Endothelial cell of umbilical vein (primary cell): ENCODE data around the gene S100A7. TPM values are rescaled to one million over a fixed set of nuclear protein-coding genes. Genes with fewer than 3 reads are reported as not detected.

Experiments
- BruUV-seq: library from RNA; stranded (reverse); fragments of 400-500 nt; replicated peaks from 2 replicates; lab custom pipeline; 2021; lab: Mats Ljungman, UMichigan
- CTCF ChIA-PET: fragments of 300-600, 350-600 bp; sonication (Branson Sonifier 250); formaldehyde crosslinking; loops from one replicate; lab custom pipeline; 2021; ENCODE audit warnings: antibody characterized with exemption, inconsistent platforms; lab: Charles Lee
- POLR2A ChIA-PET: fragments of 300-600, 350-600 bp; sonication (Branson Sonifier 250); formaldehyde crosslinking; loops from one replicate; lab custom pipeline; 2021; ENCODE audit warnings: antibody characterized with exemption, inconsistent platforms; lab: Charles Lee
- DNase-seq: peaks from one replicate; pipeline ENCODE4 v3.0.0-alpha.2; 2011; ENCODE audit warnings: low read depth, low spot score
- FAIRE-seq: peaks from 2 replicates; lab custom pipeline; 2011; peaks lifted over from hg19 to GRCh38; lab: Jason Lieb, UNC
- H2AFZ ChIP-seq: 2 replicates; pipeline ENCODE4 v1.6.0; 2012; ENCODE audit warnings: low read depth, low read length, control low read depth, inconsistent platforms
- H3K27ac ChIP-seq: 2 replicates; pipeline ENCODE4 v1.5.1; 2011; ENCODE audit warnings: low read depth, mild to moderate bottlenecking, control low read depth, low read length, moderate library complexity; ENCODE audit not compliant: insufficient read depth
- H3K27me3 ChIP-seq, 2 experiments: 2 replicates each; pipeline versions ENCODE4 v1.6.0 to v1.6.1; 2011; ENCODE audit warnings: low read length in 2 of 2, mixed read lengths in 1 of 2; ENCODE audit not compliant: control insufficient read depth in 2 of 2, insufficient read depth in 2 of 2
- H3K36me3 ChIP-seq, 2 experiments: 2 replicates in 1 of 2; 3 replicates in 1 of 2; pipeline ENCODE4 v1.5.1; 2011; ENCODE audit warnings: low read length in 2 of 2, mild to moderate bottlenecking in 1 of 2, moderate library complexity in 1 of 2; ENCODE audit not compliant: control insufficient read depth in 2 of 2, insufficient read depth in 2 of 2; ENCODE audit errors: extremely low read depth in 1 of 2
- H3K4me1 ChIP-seq: 3 replicates; pipeline ENCODE4 v1.5.1; 2011; ENCODE audit warnings: mild to moderate bottlenecking, low read length; ENCODE audit not compliant: control insufficient read depth, insufficient read depth; ENCODE audit errors: extremely low read depth
- H3K4me2 ChIP-seq: 2 replicates; pipeline ENCODE4 v1.6.1; 2011; ENCODE audit warnings: low read length, control low read depth, mixed read lengths; ENCODE audit not compliant: insufficient read depth
- H3K4me3 ChIP-seq, 3 experiments: fragments of 200-600 bp in 1 of 3; sonication (generic), shearing (Covaris generic) in 1 of 3; replicated peaks in 1 of 3; 2 replicates each; pipeline ENCODE4 v1.5.1; 2011 to 2016; ENCODE audit warnings: control low read depth in 3 of 3, low read length in 3 of 3, mild to moderate bottlenecking in 2 of 3, inconsistent platforms in 1 of 3, low read depth in 1 of 3, moderate library complexity in 1 of 3; ENCODE audit not compliant: insufficient read depth in 1 of 3
- H3K79me2 ChIP-seq: 2 replicates; pipeline ENCODE4 v1.6.0; 2012; ENCODE audit warnings: low read length, inconsistent platforms; ENCODE audit not compliant: control insufficient read depth, insufficient read depth
- H3K9ac ChIP-seq: replicated peaks from 2 replicates; pipeline ENCODE3; 2011; ENCODE audit warnings: low read length, control low read depth; ENCODE audit not compliant: insufficient read depth; ENCODE audit errors: extremely low read depth
- H3K9me1 ChIP-seq: replicated peaks from 3 replicates; pipeline ENCODE4 v1.6.0; 2011; ENCODE audit warnings: mild to moderate bottlenecking, low read length; ENCODE audit not compliant: control insufficient read depth, insufficient read depth; ENCODE audit errors: extremely low read depth
- H3K9me3 ChIP-seq: replicated peaks from 2 replicates; pipeline ENCODE4 v1.5.1; 2012; ENCODE audit warnings: low read length, inconsistent platforms; ENCODE audit not compliant: control insufficient read depth, insufficient read depth
- H4K20me1 ChIP-seq: replicated peaks from 2 replicates; pipeline ENCODE3; 2011; ENCODE audit warnings: mild to moderate bottlenecking, low read length; ENCODE audit not compliant: control insufficient read depth, insufficient read depth; ENCODE audit errors: extremely low read depth
- EZH2 ChIP-seq: IDR thresholded peaks from 2 replicates; pipeline ENCODE4 v1.6.1; 2012; ENCODE audit warnings: borderline replicate concordance, low read depth, mild to moderate bottlenecking, moderate library complexity, low read length, inconsistent platforms; ENCODE audit not compliant: severe bottlenecking
- FOS ChIP-seq: IDR thresholded peaks from 2 replicates; pipeline ENCODE4 v1.6.1; 2011; ENCODE audit warnings: mild to moderate bottlenecking, low read length, moderate library complexity, borderline replicate concordance; ENCODE audit not compliant: insufficient read depth
- JUN ChIP-seq: IDR thresholded peaks from 2 replicates; pipeline ENCODE4 v1.6.1; 2011; ENCODE audit warnings: borderline replicate concordance, low read depth; ENCODE audit not compliant: insufficient read length, insufficient read depth
- MAX ChIP-seq: IDR thresholded peaks from 2 replicates; pipeline ENCODE4 v1.6.1; 2011; ENCODE audit not compliant: insufficient read depth, insufficient read length
- POLR2A ChIP-seq: IDR thresholded peaks from 2 replicates; pipeline ENCODE4 v1.6.1; 2012; ENCODE audit warnings: low read depth, mild to moderate bottlenecking, control low read depth, low read length
- dilution Hi-C: fragments of 300-500 bp; cut with MboI; formaldehyde crosslinking; loops from one replicate; pipeline ENCODE4 v1.15.0; 2019; ENCODE audit warnings: low sequenced_read_pairs; ENCODE audit not compliant: extremely low pct_ligation_motif_present
- intact Hi-C: fragments of 100-400 bp; cut with micrococcal nuclease; formaldehyde crosslinking; loops from one replicate; pipeline ENCODE4 v1.10.0; 2022
- polyA plus RNA-seq, 4 experiments: library from polyadenylated mRNA; depleted of rRNA in 3 of 4; stranded (reverse) in 3 of 4; unstranded in 1 of 4; fragments of >200 nt; gene quantifications; 2 replicates each; pipeline versions ENCODE4 v1.2.1 to v1.2.3, GENCODE V29; 2011 to 2012; ENCODE audit warnings: missing spikeins in 1 of 4
- total RNA-seq: library from RNA; stranded (reverse); gene quantifications from 2 replicates; pipeline ENCODE4 v1.2.3, GENCODE V29; 2021

The S100A7 gene
- total and polyA plus RNA-seq, 2 donors (not counting 3 experiments of a cell fraction or from before 2014, with no cell fraction given), result not detected

- no peak overlapping the region for H3K9ac ChIP-seq
- ChIA-PET CTCF (interaction anchor here (0.7 to 6.1 kb wide), 4 partner anchors 14 to 149 kb away, joined by 3 to 167 read pairs (median 8); partner anchors contain the start of gene S100A13), POLR2A (no interaction called here)
- H3K4me2 ChIP-seq, result no peak overlapping the region
- H3K27me3 ChIP-seq, result no peaks in the 10 kb centered on the region
- no peak overlapping the region for H3K4me3 ChIP-seq
- H3K4me1 ChIP-seq, result no peaks in the 10 kb centered on the region
- no peak for DNase-seq
- no TSS peak for BruUV-seq
- no peaks in the 10 kb centered on the region for H3K36me3 ChIP-seq
- intact Hi-C loops, result loop anchor here (1.0 kb wide), 1 partner anchor 240 kb away; no protein-coding TSS in a partner anchor
- H3K79me2 ChIP-seq, result no peaks in the 10 kb centered on the region
- no peaks in the 10 kb centered on the region for H3K9me3 ChIP-seq
- H3K27ac ChIP-seq, result no peak overlapping the region
- no peak overlapping the region for H2AFZ ChIP-seq
- TF ChIP-seq POLR2A, result no peak
- no peaks in the 10 kb centered on the region for H3K9me1 ChIP-seq
- dilution Hi-C loops, result no loop called here
- H4K20me1 ChIP-seq, result no peaks in the 10 kb centered on the region
- no peak for FAIRE-seq
These were observed 48.6 kb upstream of the S100A7 start for GRCh38 chr1:153509036-153509435.

GRCh38 chr1:153507926-153508583, 47.6 kb upstream of the S100A7 start:
- Histone ChIP-seq H3K9me3 (no peaks in the 10 kb centered on the region), H3K36me3 (no peaks in the 10 kb centered on the region), H3K9me1 (no peaks in the 10 kb centered on the region), H3K4me2 (no peak overlapping the region), H3K27me3 (no peaks in the 10 kb centered on the region), H2AFZ (no peak overlapping the region), H4K20me1 (no peaks in the 10 kb centered on the region), H3K4me1 (no peaks in the 10 kb centered on the region), H3K79me2 (no peaks in the 10 kb centered on the region), H3K27ac (no peak overlapping the region), H3K4me3 (no peak overlapping the region), H3K9ac (no peak overlapping the region)
- FAIRE-seq (no peak), DNase-seq (no peak)
- intact Hi-C loops, result no loop called here
- CTCF ChIA-PET, result interaction anchor here (6.1 kb wide), 1 partner anchor 62 kb away, joined by 167 read pairs; no protein-coding TSS in a partner anchor
- no peak for TF ChIP-seq FOS
- no peak for TF ChIP-seq EZH2
- TF ChIP-seq JUN, result no peak
- no peak for TF ChIP-seq MAX
- POLR2A ChIA-PET, result no interaction called here
- dilution Hi-C loops, result no loop called here
- BruUV-seq, result no TSS peak
